H1 (cell line): Measurements from ENCODE around the gene LRRC28.

ENCODE experiments used
- CBX8 ChIP-seq: fragments of 300-800, 300-1000 bp; sonication (generic); IDR thresholded peaks from 2 replicates; pipeline ENCODE4 v1.7.1; 2016; ENCODE audit warnings: low read depth, low read length, borderline replicate concordance
- EZH2 ChIP-seq: fragments of 200-600 bp; sonication (generic); IDR thresholded peaks from 2 replicates; pipeline ENCODE4 v1.7.1; 2012; ENCODE audit warnings: low read depth, mild to moderate bottlenecking, moderate library complexity, low read length, inconsistent platforms; ENCODE audit not compliant: severe bottlenecking
- PHF8 ChIP-seq: fragments of 200-600 bp; sonication (generic); conservative IDR thresholded peaks from 2 replicates; pipeline ENCODE4 v1.7.1; 2012; ENCODE audit warnings: low read depth, mild to moderate bottlenecking, inconsistent platforms, low read length, moderate library complexity
- TAF1 ChIP-seq: IDR thresholded peaks from 2 replicates; pipeline ENCODE4 v1.6.1; 2011; ENCODE audit warnings: mild to moderate bottlenecking, low read depth, low read length
- USF2 ChIP-seq: IDR thresholded peaks from 2 replicates; pipeline ENCODE4 v1.6.1; 2011; ENCODE audit warnings: low read length, improper control_type of control experiment
- TF ChIP-seq, protein P1 (sequence below), 3 experiments: IDR thresholded peaks; 1 replicate in 2 of 3; 2 replicates in 1 of 3; pipeline versions ENCODE4 v1.5.1 to v1.6.1; 2011; ENCODE audit warnings: low read length in 3 of 3, mild to moderate bottlenecking in 3 of 3, inconsistent platforms in 2 of 3, low read depth in 1 of 3, moderate library complexity in 1 of 3; ENCODE audit not compliant: insufficient read depth in 1 of 3; ENCODE audit errors: control extremely low read depth in 1 of 3

GRCh38 chr15:99207672-99208071 lies 43.6 kb upstream of the LRRC28 start:
- TF ChIP-seq USF2: no peak
- no peak for TF ChIP-seq PHF8
- TF ChIP-seq TAF1: no peak
- no peak for TF ChIP-seq EZH2
- TF ChIP-seq, protein P1, sequence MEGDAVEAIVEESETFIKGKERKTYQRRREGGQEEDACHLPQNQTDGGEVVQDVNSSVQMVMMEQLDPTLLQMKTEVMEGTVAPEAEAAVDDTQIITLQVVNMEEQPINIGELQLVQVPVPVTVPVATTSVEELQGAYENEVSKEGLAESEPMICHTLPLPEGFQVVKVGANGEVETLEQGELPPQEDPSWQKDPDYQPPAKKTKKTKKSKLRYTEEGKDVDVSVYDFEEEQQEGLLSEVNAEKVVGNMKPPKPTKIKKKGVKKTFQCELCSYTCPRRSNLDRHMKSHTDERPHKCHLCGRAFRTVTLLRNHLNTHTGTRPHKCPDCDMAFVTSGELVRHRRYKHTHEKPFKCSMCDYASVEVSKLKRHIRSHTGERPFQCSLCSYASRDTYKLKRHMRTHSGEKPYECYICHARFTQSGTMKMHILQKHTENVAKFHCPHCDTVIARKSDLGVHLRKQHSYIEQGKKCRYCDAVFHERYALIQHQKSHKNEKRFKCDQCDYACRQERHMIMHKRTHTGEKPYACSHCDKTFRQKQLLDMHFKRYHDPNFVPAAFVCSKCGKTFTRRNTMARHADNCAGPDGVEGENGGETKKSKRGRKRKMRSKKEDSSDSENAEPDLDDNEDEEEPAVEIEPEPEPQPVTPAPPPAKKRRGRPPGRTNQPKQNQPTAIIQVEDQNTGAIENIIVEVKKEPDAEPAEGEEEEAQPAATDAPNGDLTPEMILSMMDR (IDR thresholded peaks at IDR 0.05; ENCODE audit: control extremely low read depth in 1 of 3, insufficient read depth in 1 of 3, low read depth in 1 of 3, low read length in 3 of 3): no peak
- no peak for TF ChIP-seq CBX8
